ENCODE measurements around the gene KLHL24. TPM values are rescaled to one million over a fixed set of nuclear protein-coding genes. Genes with fewer than 3 reads are reported as not detected.
A peak's percentile ranks its signal among the peaks of the same experiment; 100 is the strongest.

KLHL24 gene
- total RNA-seq (2014; rRNA removed; shearing (Covaris generic); ENCODE audit: low replicate concordance): 92.6 and 109 TPM in 2 replicates

- peaks cover 32% of the 10 kb centered on the region for H3K79me2 ChIP-seq (ENCODE audit: low read length)
- H3K9ac ChIP-seq (ENCODE audit: low read length): peak within 1 kb of the TSS; percentile 81
- H3K9me3 ChIP-seq (ENCODE audit: low read length): no peaks in the 10 kb centered on the region
- H2AFZ ChIP-seq (ENCODE audit: low read length): peak within 1 kb of the TSS; percentile 73
- H3K9me2 ChIP-seq (replicated peaks; ENCODE audit: insufficient read depth, low read length): no peaks in the 10 kb centered on the region
- H3K36me3 ChIP-seq (ENCODE audit: insufficient read depth, low read length): no peaks in the 10 kb centered on the region
- peak within 1 kb of the TSS; percentile 85 for H3K27ac ChIP-seq (ENCODE audit: low read length)
- peak within 1 kb of the TSS; percentile 92 for H3K4me3 ChIP-seq (ENCODE audit: low read length)
- H3K4me1 ChIP-seq (ENCODE audit: low read length): peaks cover 23% of the 10 kb centered on the region
- no peaks in the 10 kb centered on the region for H4K20me1 ChIP-seq (ENCODE audit: insufficient read depth, low read depth, low read length)
- H3K4me2 ChIP-seq (ENCODE audit: low read depth, low read length, poor library complexity, severe bottlenecking): peak within 1 kb of the TSS; percentile 98
- DNase-seq: peak; percentile 99
- no peaks in the 10 kb centered on the region for H3K27me3 ChIP-seq (ENCODE audit: low read length)
These were observed at the start of gene KLHL24 for GRCh38 chr3:183635431-183636220. KLHL24 (plus strand) TSS chr3:183635623; CDS start chr3:183650357, 14,734 bp downstream.

GRCh38 chr3:183586477-183586876 lies 48.9 kb upstream of the KLHL24 start:
- Histone ChIP-seq H2AFZ (ENCODE audit: low read length) (no peak overlapping the region), H4K20me1 (ENCODE audit: insufficient read depth, low read depth, low read length) (no peaks in the 10 kb centered on the region), H3K79me2 (ENCODE audit: low read length) (no peaks in the 10 kb centered on the region), H3K9me2 (replicated peaks; ENCODE audit: insufficient read depth, low read length) (no peaks in the 10 kb centered on the region), H3K4me3 (ENCODE audit: low read length) (no peak overlapping the region), H3K4me1 (ENCODE audit: low read length) (peaks cover 14% of the 10 kb centered on the region), H3K27ac (ENCODE audit: low read length) (no peak overlapping the region), H3K4me2 (ENCODE audit: low read depth, low read length, poor library complexity, severe bottlenecking) (no peak overlapping the region), H3K27me3 (ENCODE audit: low read length) (no peaks in the 10 kb centered on the region), H3K9ac (ENCODE audit: low read length) (no peak overlapping the region), H3K9me3 (ENCODE audit: low read length) (no peaks in the 10 kb centered on the region), H3K36me3 (ENCODE audit: insufficient read depth, low read length) (no peaks in the 10 kb centered on the region)
- no peak for DNase-seq

GRCh38 chr3:183587336-183587735 lies 48.1 kb upstream of the KLHL24 start:
- Histone ChIP-seq H3K9ac (ENCODE audit: low read length) (no peak overlapping the region), H3K4me1 (ENCODE audit: low read length) (peaks cover 23% of the 10 kb centered on the region), H3K4me3 (ENCODE audit: low read length) (no peak overlapping the region), H3K9me2 (replicated peaks; ENCODE audit: insufficient read depth, low read length) (no peaks in the 10 kb centered on the region), H3K36me3 (ENCODE audit: insufficient read depth, low read length) (no peaks in the 10 kb centered on the region), H4K20me1 (ENCODE audit: insufficient read depth, low read depth, low read length) (no peaks in the 10 kb centered on the region), H3K4me2 (ENCODE audit: low read depth, low read length, poor library complexity, severe bottlenecking) (no peak overlapping the region), H3K79me2 (ENCODE audit: low read length) (no peaks in the 10 kb centered on the region), H3K27me3 (ENCODE audit: low read length) (no peaks in the 10 kb centered on the region), H3K27ac (ENCODE audit: low read length) (no peak overlapping the region), H2AFZ (ENCODE audit: low read length) (no peak overlapping the region), H3K9me3 (ENCODE audit: low read length) (no peaks in the 10 kb centered on the region)
- no peak for DNase-seq

GRCh38 chr3:183590442-183590841 lies 45.0 kb upstream of the KLHL24 start:
- Histone ChIP-seq H4K20me1 (ENCODE audit: insufficient read depth, low read depth, low read length) (no peaks in the 10 kb centered on the region), H3K27ac (ENCODE audit: low read length) (no peak overlapping the region), H3K9me2 (replicated peaks; ENCODE audit: insufficient read depth, low read length) (no peaks in the 10 kb centered on the region), H3K4me1 (ENCODE audit: low read length) (peaks cover 24% of the 10 kb centered on the region), H3K36me3 (ENCODE audit: insufficient read depth, low read length) (no peaks in the 10 kb centered on the region), H3K4me2 (ENCODE audit: low read depth, low read length, poor library complexity, severe bottlenecking) (no peak overlapping the region), H2AFZ (ENCODE audit: low read length) (no peak overlapping the region), H3K4me3 (ENCODE audit: low read length) (no peak overlapping the region), H3K9ac (ENCODE audit: low read length) (no peak overlapping the region), H3K79me2 (ENCODE audit: low read length) (no peaks in the 10 kb centered on the region), H3K27me3 (ENCODE audit: low read length) (no peaks in the 10 kb centered on the region), H3K9me3 (ENCODE audit: low read length) (no peaks in the 10 kb centered on the region)
- no peak for DNase-seq

GRCh38 chr3:183591881-183592521 lies 43.4 kb upstream of the KLHL24 start:
- peak overlapping the region; percentile 15 for H3K9ac ChIP-seq (ENCODE audit: low read length)
- no peaks in the 10 kb centered on the region for H3K9me3 ChIP-seq (ENCODE audit: low read length)
- H4K20me1 ChIP-seq (ENCODE audit: insufficient read depth, low read depth, low read length): no peaks in the 10 kb centered on the region
- H3K4me3 ChIP-seq (ENCODE audit: low read length): peak overlapping the region; percentile 43
- H3K4me1 ChIP-seq (ENCODE audit: low read length): peaks cover 21% of the 10 kb centered on the region
- H3K9me2 ChIP-seq (replicated peaks; ENCODE audit: insufficient read depth, low read length): no peaks in the 10 kb centered on the region
- peak overlapping the region; percentile 72 for H2AFZ ChIP-seq (ENCODE audit: low read length)
- peak overlapping the region; percentile 65 for H3K4me2 ChIP-seq (ENCODE audit: low read depth, low read length, poor library complexity, severe bottlenecking)
- peak overlapping the region; percentile 35 for H3K27ac ChIP-seq (ENCODE audit: low read length)
- no peaks in the 10 kb centered on the region for H3K79me2 ChIP-seq (ENCODE audit: low read length)
- H3K27me3 ChIP-seq (ENCODE audit: low read length): no peaks in the 10 kb centered on the region
- no peaks in the 10 kb centered on the region for H3K36me3 ChIP-seq (ENCODE audit: insufficient read depth, low read length)
- DNase-seq: peak; percentile 87

GRCh38 chr3:183592821-183593220 lies 42.6 kb upstream of the KLHL24 start:
- DNase-seq: no peak
- Histone ChIP-seq H3K4me2 (ENCODE audit: low read depth, low read length, poor library complexity, severe bottlenecking) (peak overlapping the region; percentile 65), H3K36me3 (ENCODE audit: insufficient read depth, low read length) (no peaks in the 10 kb centered on the region), H3K9me3 (ENCODE audit: low read length) (peaks cover 5% of the 10 kb centered on the region; the same call in 1 of the 2 replicates), H3K9me2 (replicated peaks; ENCODE audit: insufficient read depth, low read length) (no peaks in the 10 kb centered on the region), H4K20me1 (ENCODE audit: insufficient read depth, low read depth, low read length) (no peaks in the 10 kb centered on the region), H2AFZ (ENCODE audit: low read length) (no peak overlapping the region; the same call in 1 of the 2 replicates), H3K9ac (ENCODE audit: low read length) (no peak overlapping the region), H3K4me3 (ENCODE audit: low read length) (no peak overlapping the region), H3K27me3 (ENCODE audit: low read length) (no peaks in the 10 kb centered on the region), H3K27ac (ENCODE audit: low read length) (no peak overlapping the region), H3K79me2 (ENCODE audit: low read length) (no peaks in the 10 kb centered on the region), H3K4me1 (ENCODE audit: low read length) (peaks cover 17% of the 10 kb centered on the region)

GRCh38 chr3:183594636-183595035 lies 40.8 kb upstream of the KLHL24 start:
- Histone ChIP-seq H3K79me2 (ENCODE audit: low read length) (no peaks in the 10 kb centered on the region), H3K9ac (ENCODE audit: low read length) (no peak overlapping the region), H3K27ac (ENCODE audit: low read length) (no peak overlapping the region), H3K4me1 (ENCODE audit: low read length) (peaks cover 17% of the 10 kb centered on the region), H3K9me3 (ENCODE audit: low read length) (peaks cover 12% of the 10 kb centered on the region), H2AFZ (ENCODE audit: low read length) (no peak overlapping the region), H3K27me3 (ENCODE audit: low read length) (no peaks in the 10 kb centered on the region), H3K36me3 (ENCODE audit: insufficient read depth, low read length) (no peaks in the 10 kb centered on the region), H3K4me2 (ENCODE audit: low read depth, low read length, poor library complexity, severe bottlenecking) (no peak overlapping the region), H4K20me1 (ENCODE audit: insufficient read depth, low read depth, low read length) (no peaks in the 10 kb centered on the region), H3K4me3 (ENCODE audit: low read length) (no peak overlapping the region), H3K9me2 (replicated peaks; ENCODE audit: insufficient read depth, low read length) (no peaks in the 10 kb centered on the region)
- no peak for DNase-seq

GRCh38 chr3:183597959-183598358 lies 37.5 kb upstream of the KLHL24 start:
- DNase-seq: no peak
- no peak overlapping the region for H3K9ac ChIP-seq (ENCODE audit: low read length)
- H3K36me3 ChIP-seq (ENCODE audit: insufficient read depth, low read length): no peaks in the 10 kb centered on the region
- H2AFZ ChIP-seq (ENCODE audit: low read length): no peak overlapping the region
- H3K4me1 ChIP-seq (ENCODE audit: low read length): no peaks in the 10 kb centered on the region
- H3K79me2 ChIP-seq (ENCODE audit: low read length): no peaks in the 10 kb centered on the region
- H3K27ac ChIP-seq (ENCODE audit: low read length): no peak overlapping the region
- no peaks in the 10 kb centered on the region for H4K20me1 ChIP-seq (ENCODE audit: insufficient read depth, low read depth, low read length)
- H3K27me3 ChIP-seq (ENCODE audit: low read length): no peaks in the 10 kb centered on the region
- H3K9me2 ChIP-seq (replicated peaks; ENCODE audit: insufficient read depth, low read length): no peaks in the 10 kb centered on the region
- peaks cover 12% of the 10 kb centered on the region for H3K9me3 ChIP-seq (ENCODE audit: low read length)
- no peak overlapping the region for H3K4me2 ChIP-seq (ENCODE audit: low read depth, low read length, poor library complexity, severe bottlenecking)
- no peak overlapping the region for H3K4me3 ChIP-seq (ENCODE audit: low read length)

All from Karpas-422 (cell line).